ENCODE measurements around the gene ARPC5.

DNA sequence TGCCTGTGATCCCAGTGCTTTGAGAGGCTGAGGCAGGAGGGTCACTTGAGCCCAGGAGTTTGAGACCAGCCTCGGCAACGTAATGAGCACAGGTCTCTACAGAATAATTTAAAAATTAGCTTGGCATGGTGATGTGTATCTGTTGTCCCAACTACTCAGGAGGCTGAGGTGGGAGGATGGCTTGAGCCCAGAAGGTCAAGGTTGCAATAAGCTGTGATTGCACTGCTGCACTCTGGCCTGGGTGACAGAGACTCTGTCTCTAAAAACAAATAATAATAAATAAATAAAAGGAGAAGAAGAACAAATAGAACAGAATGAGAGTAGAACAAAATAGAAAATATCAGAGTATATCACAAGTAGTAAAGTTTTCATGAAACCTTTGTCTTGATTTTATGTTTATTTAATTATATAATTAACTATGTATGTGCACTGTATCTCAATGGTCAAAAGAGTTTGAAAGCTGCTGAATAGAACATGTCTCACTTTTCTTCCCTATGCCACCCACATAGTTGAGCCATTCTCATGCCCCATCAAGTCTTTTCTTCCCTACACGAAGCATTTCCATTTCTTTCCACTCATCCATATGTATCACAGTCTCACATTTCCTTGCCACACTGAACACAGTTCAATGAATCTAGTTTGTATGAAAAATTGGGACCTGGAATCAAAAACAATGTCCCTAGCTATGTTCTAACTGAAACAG is 40.5 kb upstream of the ARPC5 start:
- TF ChIP-seq, protein P1, sequence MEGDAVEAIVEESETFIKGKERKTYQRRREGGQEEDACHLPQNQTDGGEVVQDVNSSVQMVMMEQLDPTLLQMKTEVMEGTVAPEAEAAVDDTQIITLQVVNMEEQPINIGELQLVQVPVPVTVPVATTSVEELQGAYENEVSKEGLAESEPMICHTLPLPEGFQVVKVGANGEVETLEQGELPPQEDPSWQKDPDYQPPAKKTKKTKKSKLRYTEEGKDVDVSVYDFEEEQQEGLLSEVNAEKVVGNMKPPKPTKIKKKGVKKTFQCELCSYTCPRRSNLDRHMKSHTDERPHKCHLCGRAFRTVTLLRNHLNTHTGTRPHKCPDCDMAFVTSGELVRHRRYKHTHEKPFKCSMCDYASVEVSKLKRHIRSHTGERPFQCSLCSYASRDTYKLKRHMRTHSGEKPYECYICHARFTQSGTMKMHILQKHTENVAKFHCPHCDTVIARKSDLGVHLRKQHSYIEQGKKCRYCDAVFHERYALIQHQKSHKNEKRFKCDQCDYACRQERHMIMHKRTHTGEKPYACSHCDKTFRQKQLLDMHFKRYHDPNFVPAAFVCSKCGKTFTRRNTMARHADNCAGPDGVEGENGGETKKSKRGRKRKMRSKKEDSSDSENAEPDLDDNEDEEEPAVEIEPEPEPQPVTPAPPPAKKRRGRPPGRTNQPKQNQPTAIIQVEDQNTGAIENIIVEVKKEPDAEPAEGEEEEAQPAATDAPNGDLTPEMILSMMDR (IDR thresholded peaks at IDR 0.05), result no peak
- no peak for TF ChIP-seq EZH2 (IDR thresholded peaks at IDR 0.05; ENCODE audit: borderline replicate concordance, insufficient read depth, low read depth, low read length, poor library complexity, severe bottlenecking)
